Measurements from ENCODE around the gene SLC2A4. TPM values are rescaled to one million over a fixed set of nuclear protein-coding genes. Genes with fewer than 3 reads are reported as not detected.

SLC2A4 gene
- total and polyA plus RNA-seq, 3 experiments from 2014 or later, result 0.18 to 0.24 TPM; not detected in 1

DNA sequence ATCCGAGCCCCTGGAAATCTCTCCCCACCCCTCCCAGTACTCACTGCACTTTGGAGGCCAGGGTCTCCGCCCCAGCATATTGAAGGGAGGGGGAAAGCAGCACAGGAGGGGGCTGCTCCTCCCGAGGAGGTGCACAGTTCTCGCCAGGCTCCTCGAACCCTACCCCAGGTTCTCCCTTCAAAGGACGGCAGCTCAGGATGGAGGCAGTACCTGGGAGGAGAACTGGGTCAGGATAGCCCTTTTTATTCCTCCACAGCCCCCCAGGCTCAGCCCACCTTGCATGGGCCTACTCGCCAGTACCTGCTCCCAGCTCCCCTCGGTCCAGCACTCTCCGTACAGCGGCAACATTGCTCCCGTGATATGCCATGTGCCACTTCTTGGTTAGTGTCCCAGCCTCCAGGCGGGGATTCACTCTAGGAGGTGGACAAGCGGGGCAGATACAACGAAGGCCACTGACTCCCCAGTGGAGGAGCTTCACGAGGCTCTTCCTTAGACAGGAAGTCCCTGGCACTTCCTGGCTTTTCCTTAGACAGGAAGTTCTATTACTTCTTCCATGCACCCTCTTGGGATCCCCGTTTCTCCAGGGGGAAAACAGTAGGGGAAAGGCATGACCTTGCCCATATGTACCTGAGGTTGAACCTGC is 35.8 kb downstream of the SLC2A4 start:
- no peak for DNase-seq
- no peak overlapping the region for H3K27ac ChIP-seq (ENCODE audit: low read depth, low read length)
- H3K36me3 Mint-ChIP-seq, result peaks cover 0 to 82% (median 13%) of the 10 kb centered on the region in 3 donors
- H3K4me1 Mint-ChIP-seq, result peaks cover 25 to 38% (median 31%) of the 10 kb centered on the region in 3 donors
- H3K4me3 ChIP-seq (ENCODE audit: low read length), result no peak overlapping the region
- peaks cover 0 to 8% of the 10 kb centered on the region in 2 donors for H3K27me3 Mint-ChIP-seq
- H3K27me3 ChIP-seq (ENCODE audit: insufficient read depth, low read length, poor library complexity, severe bottlenecking), result no peaks in the 10 kb centered on the region
- H3K9me3 Mint-ChIP-seq, result no peaks in the 10 kb centered on the region
- peak overlapping the region in 5 of 8 donors; percentile 21 to 83 (median 66) for H3K27ac Mint-ChIP-seq
- ChIA-PET CTCF (interaction anchor here (1.0 to 1.4 kb wide), 3 partner anchors 12 to 38 kb away, joined by 3 to 4 read pairs (median 4); partner anchors contain the start of gene TMEM95), POLR2A (interaction anchor here (0.7 to 3.8 kb wide), 2 partner anchors 19 kb away, joined by 4 to 17 read pairs; partner anchors contain the start of gene ACAP1)
- no peaks in the 10 kb centered on the region for H3K9me3 ChIP-seq (ENCODE audit: low read length)
- H3K4me1 ChIP-seq (ENCODE audit: insufficient read depth, low read length), result peaks cover 31% of the 10 kb centered on the region
- peaks cover 39% of the 10 kb centered on the region for H3K36me3 ChIP-seq (ENCODE audit: insufficient read depth, low read length)
- peak overlapping the region in 6 of 7 donors; percentile 36 to 86 (median 50) for H3K4me3 Mint-ChIP-seq

DNA sequence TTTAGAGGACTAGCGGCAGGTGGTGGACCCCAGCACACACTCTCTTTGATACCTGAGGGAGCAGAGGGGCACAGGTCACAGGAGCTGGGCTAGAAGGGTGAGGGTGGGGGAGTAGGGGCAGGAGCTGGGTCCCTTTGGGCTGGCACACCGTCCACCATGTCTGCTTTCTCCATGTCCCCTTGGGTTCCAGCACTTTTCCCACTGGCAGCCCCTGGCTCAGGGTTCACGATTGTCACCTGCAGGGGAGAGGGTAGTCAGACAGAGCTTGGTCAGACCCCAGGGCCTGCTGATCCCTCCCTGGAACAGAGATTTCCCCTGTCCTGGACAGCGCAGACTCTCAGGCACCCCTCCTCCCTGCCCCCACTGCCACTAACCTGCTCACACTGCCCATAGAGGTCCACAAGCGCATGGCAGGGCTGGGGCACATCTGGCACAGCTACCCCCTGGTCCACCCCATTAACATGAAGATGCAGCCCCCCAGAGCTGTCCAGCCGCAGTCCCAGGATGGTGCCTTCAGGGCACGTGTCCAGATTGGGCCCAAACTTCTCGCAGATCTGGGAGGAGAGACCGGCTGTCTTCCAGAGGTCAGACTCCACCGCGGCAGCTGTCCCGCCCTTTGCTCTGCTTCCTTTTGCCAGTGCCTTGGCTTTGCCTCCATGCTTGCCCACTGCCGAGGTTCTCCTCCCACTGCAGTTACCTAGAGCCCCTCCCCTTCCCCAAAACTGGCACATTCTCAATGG is 36.8 kb downstream of the SLC2A4 start:
- Histone ChIP-seq H3K27me3 (ENCODE audit: insufficient read depth, low read length, poor library complexity, severe bottlenecking) (no peaks in the 10 kb centered on the region), H3K27ac (ENCODE audit: low read depth, low read length) (no peak overlapping the region), H3K36me3 (ENCODE audit: insufficient read depth, low read length) (peaks cover 39% of the 10 kb centered on the region), H3K4me3 (ENCODE audit: low read length) (no peak overlapping the region), H3K4me1 (ENCODE audit: insufficient read depth, low read length) (peaks cover 21% of the 10 kb centered on the region), H3K9me3 (ENCODE audit: low read length) (no peaks in the 10 kb centered on the region)
- H3K4me1 Mint-ChIP-seq, result peaks cover 15 to 28% (median 21%) of the 10 kb centered on the region in 3 donors
- no peak for DNase-seq
- H3K4me3 Mint-ChIP-seq, result peak overlapping the region in 3 of 7 donors; percentile 34 to 86 (median 80)
- POLR2A ChIA-PET, result no interaction called here
- H3K9me3 Mint-ChIP-seq, result no peaks in the 10 kb centered on the region
- peak overlapping the region in 4 of 8 donors; percentile 42 to 91 (median 65) for H3K27ac Mint-ChIP-seq
- CTCF ChIA-PET, result interaction anchor here (1.0 to 1.4 kb wide), 3 partner anchors 13 to 37 kb away, joined by 3 to 4 read pairs (median 4); partner anchors contain the start of gene TMEM95
- peaks cover 0 to 82% (median 11%) of the 10 kb centered on the region in 3 donors for H3K36me3 Mint-ChIP-seq
- H3K27me3 Mint-ChIP-seq, result peaks cover 0 to 2% of the 10 kb centered on the region in 2 donors

DNA sequence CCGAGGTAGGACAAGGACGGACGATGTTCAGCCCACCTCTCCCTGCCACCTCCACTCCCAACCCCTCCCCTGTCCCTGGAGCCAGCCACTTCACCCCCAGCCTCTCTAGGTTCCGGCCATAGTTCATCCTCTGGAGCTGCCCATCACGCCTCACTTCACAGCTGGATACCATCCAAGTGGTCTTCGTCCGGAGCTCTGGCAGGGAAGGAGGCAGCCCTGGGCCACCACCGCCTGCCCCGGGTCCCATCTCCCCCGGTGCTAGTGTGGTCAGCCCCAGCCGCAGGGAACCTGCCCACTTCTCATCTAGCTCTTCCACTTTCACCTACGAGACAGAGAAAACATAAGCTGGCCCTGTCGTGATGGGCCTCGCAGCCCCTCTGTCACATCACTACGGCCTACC is 39.9 kb downstream of the SLC2A4 start:
- Histone ChIP-seq H3K27me3 (ENCODE audit: insufficient read depth, low read length, poor library complexity, severe bottlenecking) (no peaks in the 10 kb centered on the region), H3K4me1 (ENCODE audit: insufficient read depth, low read length) (peaks cover 13% of the 10 kb centered on the region), H3K27ac (ENCODE audit: low read depth, low read length) (no peak overlapping the region), H3K36me3 (ENCODE audit: insufficient read depth, low read length) (peaks cover 36% of the 10 kb centered on the region), H3K4me3 (ENCODE audit: low read length) (no peak overlapping the region), H3K9me3 (ENCODE audit: low read length) (no peaks in the 10 kb centered on the region)
- ChIA-PET POLR2A (no interaction called here), CTCF (interaction anchor here (1.2 to 9.8 kb wide), 3 partner anchors 9 to 34 kb away, joined by 4 to 85 read pairs (median 5); partner anchors contain the start of gene ACAP1)
- peak overlapping the region in 1 of 8 donors; percentile 27 for H3K27ac Mint-ChIP-seq
- no peaks in the 10 kb centered on the region for H3K27me3 Mint-ChIP-seq
- H3K36me3 Mint-ChIP-seq, result peaks cover 0 to 83% (median 11%) of the 10 kb centered on the region in 3 donors
- DNase-seq, result no peak
- H3K4me3 Mint-ChIP-seq, result peak overlapping the region in 1 of 7 donors; percentile 42
- H3K4me1 Mint-ChIP-seq, result peaks cover 4 to 9% (median 6%) of the 10 kb centered on the region in 3 donors
- H3K9me3 Mint-ChIP-seq, result no peaks in the 10 kb centered on the region

DNA sequence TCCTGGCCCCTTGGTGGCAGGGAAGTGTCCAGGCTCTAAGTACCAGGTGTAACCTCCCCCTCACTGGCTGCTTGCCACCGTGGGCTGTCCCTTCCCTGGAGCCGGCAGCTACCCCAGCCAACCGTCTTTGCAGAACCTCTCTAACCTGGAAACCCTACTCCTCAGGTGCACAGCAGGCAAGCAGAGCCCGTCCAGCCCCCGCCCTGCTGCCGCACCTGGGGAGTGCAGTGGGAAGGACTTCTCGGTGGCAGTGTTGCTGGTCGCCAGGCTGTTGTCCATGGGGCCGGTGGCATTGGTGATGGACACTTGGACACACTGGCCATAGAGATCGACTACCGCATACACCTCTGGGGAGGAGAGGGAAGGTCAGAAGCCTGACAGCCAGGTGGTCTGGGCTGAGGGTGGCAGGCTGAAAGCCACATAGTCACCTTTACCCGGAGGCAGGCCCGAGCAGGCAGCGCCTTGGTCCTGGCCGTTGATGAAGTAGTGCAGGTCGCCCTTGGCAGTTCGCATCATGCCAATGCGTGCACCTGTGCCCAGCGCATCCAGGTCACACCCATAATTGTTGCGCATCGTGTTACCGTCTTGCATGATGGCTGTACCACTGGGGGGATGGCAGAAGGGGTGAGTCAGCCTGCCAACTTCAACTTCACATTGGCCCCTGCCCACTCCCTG is 41.1 kb downstream of the SLC2A4 start:
- H3K36me3 Mint-ChIP-seq, result peaks cover 0 to 83% (median 8%) of the 10 kb centered on the region in 3 donors

DNA sequence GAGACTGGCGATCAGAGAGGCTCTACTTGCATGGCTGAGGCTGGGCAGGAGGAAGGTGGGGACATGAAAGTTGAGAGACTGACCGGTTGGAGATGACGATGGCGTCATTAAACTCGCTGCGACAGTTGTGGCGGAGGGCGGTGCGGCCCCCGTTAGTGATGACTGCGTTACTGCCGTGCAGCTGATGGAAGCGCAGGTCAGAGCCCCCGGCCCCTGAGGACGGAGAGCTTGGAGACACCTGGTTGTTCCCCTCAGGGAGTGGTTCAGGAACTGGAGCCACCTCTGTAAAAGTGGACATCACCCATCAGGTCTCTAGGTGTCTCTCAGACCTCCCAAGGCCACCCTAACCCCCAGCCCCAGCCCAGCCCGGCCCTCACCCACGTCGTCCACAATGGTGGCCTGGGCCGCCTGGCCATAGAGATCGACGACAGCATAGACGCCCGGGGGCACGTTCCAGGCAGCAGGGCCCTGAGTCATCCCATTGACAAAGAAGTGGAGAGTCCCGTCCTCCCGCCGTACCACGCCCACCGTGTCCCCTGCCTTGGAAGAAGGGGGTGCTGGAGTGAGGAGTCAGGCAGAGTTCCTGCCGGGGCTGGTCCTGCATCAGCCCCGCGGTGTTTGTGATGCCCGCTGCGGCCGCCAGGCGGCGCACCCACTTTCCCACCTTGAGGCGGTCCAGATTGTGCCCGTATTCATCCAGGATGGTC is 42.4 kb downstream of the SLC2A4 start:
- Mint-ChIP-seq H3K4me3 (peak overlapping the region in 2 of 7 donors; percentile 13 to 58), H3K4me1 (peaks cover 16 to 27% (median 16%) of the 10 kb centered on the region in 3 donors), H3K9me3 (no peaks in the 10 kb centered on the region), H3K27me3 (no peaks in the 10 kb centered on the region), H3K36me3 (peaks cover 0 to 74% (median 5%) of the 10 kb centered on the region in 3 donors), H3K27ac (peak overlapping the region in 4 of 8 donors; percentile 11 to 80 (median 39))
- H3K9me3 ChIP-seq (ENCODE audit: low read length), result no peaks in the 10 kb centered on the region
- peaks cover 36% of the 10 kb centered on the region for H3K36me3 ChIP-seq (ENCODE audit: insufficient read depth, low read length)
- H3K4me1 ChIP-seq (ENCODE audit: insufficient read depth, low read length), result peaks cover 23% of the 10 kb centered on the region
- peak; percentile 54 to 76 (median 57) for DNase-seq
- CTCF ChIA-PET, result interaction anchor here (0.5 to 9.8 kb wide), 9 partner anchors 9 to 48 kb away, joined by 3 to 85 read pairs (median 5); partner anchors contain the start of genes ACAP1 and GPS2
- no peak overlapping the region for H3K27ac ChIP-seq (ENCODE audit: low read depth, low read length)
- POLR2A ChIA-PET, result interaction anchor here (1.0 to 1.6 kb wide), 4 partner anchors 11 to 14 kb away, joined by 3 to 7 read pairs (median 4); partner anchors contain the start of gene ACAP1
- H3K27me3 ChIP-seq (ENCODE audit: insufficient read depth, low read length, poor library complexity, severe bottlenecking), result no peaks in the 10 kb centered on the region
- H3K4me3 ChIP-seq (ENCODE audit: low read length), result no peak overlapping the region

More for the DNA sequence above, 41.1 kb downstream of the SLC2A4 start:
- Mint-ChIP-seq H3K4me3 (no peak overlapping the region), H3K9me3 (no peaks in the 10 kb centered on the region), H3K27ac (no peak overlapping the region), H3K27me3 (no peaks in the 10 kb centered on the region), H3K4me1 (peaks cover 4 to 15% (median 6%) of the 10 kb centered on the region in 3 donors)
- Histone ChIP-seq H3K27ac (ENCODE audit: low read depth, low read length) (no peak overlapping the region), H3K4me1 (ENCODE audit: insufficient read depth, low read length) (peaks cover 13% of the 10 kb centered on the region), H3K36me3 (ENCODE audit: insufficient read depth, low read length) (peaks cover 36% of the 10 kb centered on the region), H3K27me3 (ENCODE audit: insufficient read depth, low read length, poor library complexity, severe bottlenecking) (no peaks in the 10 kb centered on the region), H3K4me3 (ENCODE audit: low read length) (no peak overlapping the region), H3K9me3 (ENCODE audit: low read length) (no peaks in the 10 kb centered on the region)
- ChIA-PET POLR2A (interaction anchor here (0.5 kb wide), 1 partner anchor 296 kb away, joined by 3 read pairs; no protein-coding TSS in a partner anchor), CTCF (interaction anchor here (1.0 to 9.8 kb wide), 4 partner anchors 8 to 42 kb away, joined by 3 to 85 read pairs (median 6); partner anchors contain the start of gene ACAP1)
- DNase-seq, result no peak

DNA sequence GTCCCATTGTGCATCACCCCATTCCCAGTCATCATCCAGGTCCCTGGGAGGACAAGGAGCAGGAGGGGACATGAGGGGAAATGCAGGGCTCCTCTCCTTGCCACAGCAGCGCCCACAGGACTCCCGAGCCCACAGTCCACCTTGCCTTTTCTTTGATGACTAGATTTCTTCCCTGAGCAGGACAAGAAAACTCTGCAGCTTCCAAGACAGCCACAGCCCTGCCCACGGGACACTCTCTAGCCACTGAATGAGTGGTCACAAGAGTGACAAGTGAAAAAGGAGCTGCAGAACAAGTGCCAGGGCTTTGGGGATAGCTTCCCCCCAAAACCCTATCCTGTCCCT is 42.9 kb downstream of the SLC2A4 start:
- H3K27me3 Mint-ChIP-seq, result peaks cover 0 to 2% of the 10 kb centered on the region in 2 donors
- Histone ChIP-seq H3K27me3 (ENCODE audit: insufficient read depth, low read length, poor library complexity, severe bottlenecking) (no peaks in the 10 kb centered on the region), H3K36me3 (ENCODE audit: insufficient read depth, low read length) (peaks cover 36% of the 10 kb centered on the region), H3K4me1 (ENCODE audit: insufficient read depth, low read length) (peaks cover 23% of the 10 kb centered on the region), H3K4me3 (ENCODE audit: low read length) (no peak overlapping the region), H3K27ac (ENCODE audit: low read depth, low read length) (no peak overlapping the region), H3K9me3 (ENCODE audit: low read length) (no peaks in the 10 kb centered on the region)
- DNase-seq, result no peak
- peaks cover 0 to 73% (median 5%) of the 10 kb centered on the region in 3 donors for H3K36me3 Mint-ChIP-seq
- CTCF ChIA-PET, result interaction anchor here (0.6 to 9.8 kb wide), 10 partner anchors 9 to 112 kb away, joined by 3 to 85 read pairs (median 4); partner anchors contain the start of genes ACAP1, GPS2 and TMEM256
- POLR2A ChIA-PET, result interaction anchor here (1.0 to 1.6 kb wide), 4 partner anchors 10 to 15 kb away, joined by 3 to 7 read pairs (median 4); partner anchors contain the start of gene ACAP1
- peaks cover 17 to 30% (median 18%) of the 10 kb centered on the region in 3 donors for H3K4me1 Mint-ChIP-seq
- H3K9me3 Mint-ChIP-seq, result no peaks in the 10 kb centered on the region
- H3K4me3 Mint-ChIP-seq, result peak overlapping the region in 1 of 7 donors; percentile 58
- peak overlapping the region in 2 of 8 donors; percentile 11 to 80 for H3K27ac Mint-ChIP-seq
